HG02763 (cell line): ENCODE data around the gene ANKRD50.

Experiments used
- ATAC-seq: cut with Tn5 transposase; IDR thresholded peaks from one replicate; pipeline ENCODE4 v1.9.1; 2021; ENCODE audit warnings: mild to moderate bottlenecking, moderate library complexity; ENCODE audit not compliant: unreplicated experiment

ANKRD50 gene

DNA sequence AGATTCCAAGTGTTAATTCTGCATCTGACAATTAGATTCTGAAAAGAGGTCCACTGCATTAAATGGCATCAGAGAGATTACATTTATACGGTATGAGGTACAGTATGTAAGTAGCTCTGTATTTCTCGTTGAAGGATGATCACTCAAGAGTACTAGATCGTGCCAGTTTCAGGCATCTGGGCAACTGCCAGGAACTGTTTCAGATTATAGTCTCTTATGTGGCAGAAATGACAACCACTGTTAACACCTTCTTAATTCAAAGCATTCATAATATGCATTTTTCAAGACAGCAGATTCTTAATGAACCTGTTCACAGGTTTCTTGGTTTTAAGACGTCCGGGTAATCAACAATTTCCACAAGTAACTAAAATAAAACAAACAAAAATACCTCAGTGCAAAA, 1.6 kb downstream of the ANKRD50 start:
- ATAC-seq = no peak

DNA sequence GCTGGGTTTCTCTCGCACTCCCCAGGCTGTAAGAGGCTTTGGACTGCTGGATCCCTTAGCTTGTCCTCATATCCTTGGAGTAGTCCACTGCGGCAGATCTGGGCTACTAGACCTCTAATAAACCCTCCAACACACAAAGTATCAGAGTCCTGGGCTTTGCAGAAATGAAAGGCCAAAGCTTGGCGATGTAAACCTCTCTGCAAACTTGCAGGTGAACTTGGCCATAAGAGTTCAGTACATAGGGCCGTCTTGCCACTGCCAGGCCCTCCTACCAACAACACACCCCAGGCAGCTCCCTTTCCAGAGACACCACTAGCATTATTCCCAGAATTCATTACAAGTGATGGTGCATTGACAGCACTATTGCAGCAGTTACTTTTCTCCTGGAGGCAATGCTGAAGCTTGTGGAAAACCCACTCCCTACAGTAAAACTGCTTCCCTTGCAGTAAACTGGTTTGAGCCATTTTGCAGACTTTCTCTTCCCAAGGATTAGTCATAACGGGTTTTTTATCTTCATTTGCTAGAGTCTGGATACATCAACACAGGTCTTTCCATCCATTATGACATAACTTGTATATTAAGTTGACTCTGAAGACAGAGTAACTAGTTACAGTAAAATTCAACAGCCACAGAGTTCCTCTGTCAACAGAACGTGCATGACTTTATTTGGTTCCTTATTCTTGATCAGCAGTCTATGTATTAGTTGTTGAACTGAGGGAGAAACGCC, 2.4 kb downstream of the ANKRD50 start:
- ATAC-seq = no peak

GRCh38 chr4:124708517-124709300, 3.8 kb downstream of the ANKRD50 start:
- ATAC-seq = no peak

- ATAC-seq = no peak
Measured at GRCh38 chr4:124705393-124705792, 7.1 kb downstream of the ANKRD50 start.

GRCh38 chr4:124703154-124703553, 9.4 kb downstream of the ANKRD50 start:
- ATAC-seq = no peak

DNA sequence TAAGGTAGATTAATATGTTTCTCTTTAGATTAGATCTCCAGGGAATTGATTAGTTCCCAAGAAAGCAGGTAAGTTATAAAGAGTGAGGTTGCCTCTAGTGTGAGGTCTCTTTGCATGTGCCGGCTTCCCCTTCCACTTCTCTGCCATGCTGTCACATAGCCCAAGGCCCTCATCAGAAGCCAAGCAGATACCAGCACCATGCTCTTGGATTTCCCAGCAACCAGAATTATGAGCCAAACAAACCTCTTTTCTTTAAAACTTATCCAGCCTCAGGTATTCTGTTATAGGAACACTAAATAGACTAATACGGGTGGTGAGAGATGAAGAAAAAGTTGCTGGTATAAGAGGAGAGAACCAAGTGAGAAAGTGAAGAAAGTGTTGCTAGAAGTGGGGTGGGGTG, 15.1 kb downstream of the ANKRD50 start:
- ATAC-seq = no peak

DNA sequence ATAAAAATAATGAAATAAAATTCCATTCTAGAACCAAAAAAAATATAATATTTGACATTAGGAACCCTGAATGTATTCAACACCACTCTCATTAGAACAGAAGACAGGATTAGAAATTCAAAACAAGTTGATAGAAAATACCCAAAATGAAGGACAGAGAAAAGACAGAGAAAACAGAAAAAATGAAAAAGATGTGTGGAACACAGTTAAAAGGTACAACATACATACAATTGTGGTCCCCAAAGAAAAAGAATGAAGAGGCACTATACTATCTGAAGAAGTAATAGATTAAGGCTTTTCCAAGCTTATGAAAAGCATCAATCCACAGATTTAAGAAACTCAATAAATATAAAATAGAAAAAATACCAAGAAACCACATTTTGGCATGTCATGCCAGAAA, 16.4 kb downstream of the ANKRD50 start:
- ATAC-seq = no peak

GRCh38 chr4:124694946-124695598, 17.5 kb downstream of the ANKRD50 start:
- no peak for ATAC-seq

DNA sequence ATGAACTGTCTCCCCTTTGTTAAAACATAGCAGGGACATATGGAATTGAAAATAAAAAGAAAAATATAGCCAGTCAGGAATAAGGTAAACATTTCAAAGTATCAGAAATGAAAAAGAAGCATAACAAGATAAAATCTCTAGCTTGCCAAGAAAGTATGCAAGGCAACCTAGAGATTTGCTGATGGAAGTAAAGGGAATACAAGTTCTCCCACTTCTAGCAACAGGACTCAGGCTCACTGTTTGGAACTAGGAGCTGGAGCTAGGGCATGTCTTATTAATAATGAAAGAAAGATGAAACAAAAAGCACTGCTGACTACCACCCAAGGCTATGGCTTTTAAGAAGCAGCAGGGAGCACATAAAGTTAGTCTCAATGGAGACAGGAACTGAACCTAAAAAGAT, 18.2 kb downstream of the ANKRD50 start:
- ATAC-seq = no peak

- ATAC-seq = no peak
Measured at GRCh38 chr4:124691801-124692200, 20.7 kb downstream of the ANKRD50 start.

DNA sequence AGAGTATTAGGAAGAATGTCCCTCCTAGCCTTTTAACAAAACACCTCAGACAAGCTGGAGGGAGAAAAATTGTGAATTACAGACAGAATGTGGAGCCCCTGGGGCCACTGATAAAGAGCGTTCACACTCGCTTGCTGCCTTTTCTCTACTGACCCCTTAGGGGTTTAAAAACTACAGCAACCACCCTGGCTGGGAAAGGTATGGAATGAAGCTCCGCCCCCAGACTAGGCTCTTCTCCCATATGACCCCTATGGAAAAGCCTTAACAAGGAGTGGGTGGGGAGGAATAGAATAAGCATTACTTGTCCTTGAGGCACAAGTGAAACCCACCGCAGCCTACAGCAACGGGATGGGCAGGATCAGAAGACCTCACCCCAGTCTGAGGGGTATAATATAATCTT, 26.3 kb downstream of the ANKRD50 start:
- no peak for ATAC-seq

DNA sequence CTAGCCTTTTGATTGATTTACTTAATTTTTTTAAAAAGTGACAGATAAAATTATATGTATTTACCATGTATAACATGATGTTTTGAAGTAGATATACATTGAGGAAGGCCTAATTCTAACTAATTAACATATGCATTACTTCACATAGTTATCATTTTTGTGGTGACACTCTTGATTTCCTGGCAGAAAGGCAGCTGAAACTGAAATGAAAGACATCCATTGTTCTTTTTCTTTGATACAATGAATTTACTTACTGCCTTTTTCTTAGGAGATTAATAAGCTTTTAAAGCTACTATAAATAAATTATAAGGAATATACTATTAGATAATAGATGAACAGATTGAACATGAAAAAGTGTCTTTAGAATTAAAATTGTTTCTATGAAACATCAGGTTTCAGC, 26.7 kb downstream of the ANKRD50 start:
- no peak for ATAC-seq

GRCh38 chr4:124684301-124684700, 28.2 kb downstream of the ANKRD50 start:
- no peak for ATAC-seq

GRCh38 chr4:124682384-124682783, 30.1 kb downstream of the ANKRD50 start:
- ATAC-seq = no peak

DNA sequence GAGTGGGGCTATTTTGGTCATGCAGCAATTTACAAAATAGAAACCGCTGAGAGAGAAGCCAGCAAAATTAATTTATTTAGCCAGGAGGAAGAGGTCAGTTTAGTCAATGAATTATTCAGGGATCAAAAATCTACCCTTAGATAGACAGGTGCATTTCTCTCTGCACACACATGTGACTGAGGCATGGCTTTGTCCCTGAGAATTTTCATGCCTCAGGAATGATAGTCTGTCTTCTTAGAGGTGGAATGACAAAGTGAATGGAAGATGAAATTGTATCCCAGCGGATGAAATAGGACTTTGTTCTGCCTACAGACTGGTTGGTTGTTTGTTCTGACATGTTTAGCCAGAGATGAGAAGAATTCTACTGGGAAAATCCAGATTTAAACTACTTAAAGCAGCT, 46.0 kb downstream of the ANKRD50 start:
- ATAC-seq = no peak

GRCh38 chr4:124658795-124659194, 53.7 kb downstream of the ANKRD50 start:
- ATAC-seq = no peak

GRCh38 chr4:124650614-124651013, 61.9 kb downstream of the ANKRD50 start:
- no peak for ATAC-seq

GRCh38 chr4:124647599-124647998, 64.9 kb downstream of the ANKRD50 start:
- ATAC-seq = no peak

DNA sequence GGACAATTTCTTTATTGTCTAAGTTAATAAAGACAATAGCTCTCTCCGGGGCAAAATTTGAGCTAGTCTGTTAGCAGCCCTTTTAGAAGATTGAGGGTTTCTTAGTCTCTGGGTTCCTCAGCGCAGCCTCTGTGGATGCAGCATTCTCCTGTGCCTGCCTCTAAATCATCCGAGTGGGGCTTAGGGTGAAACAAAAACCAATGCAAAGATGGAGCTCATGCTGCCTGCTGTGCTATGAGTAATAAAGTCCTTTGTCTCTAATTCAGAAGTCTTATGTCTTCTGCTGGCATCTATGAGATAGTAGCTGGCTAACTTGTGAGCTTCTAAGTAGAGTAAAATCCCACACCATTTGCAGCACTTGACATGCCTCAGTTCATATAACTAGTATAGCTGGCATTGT, 67.9 kb downstream of the ANKRD50 start:
- no peak for ATAC-seq

GRCh38 chr4:124642846-124643245, 69.7 kb downstream of the ANKRD50 start:
- ATAC-seq = no peak

GRCh38 chr4:124641715-124642381, 70.7 kb downstream of the ANKRD50 start:
- ATAC-seq = no peak
